Neuron (in vitro differentiated cells): ENCODE data around the gene ARMC6.

Source experiments
- H2AFZ ChIP-seq: one replicate; pipeline ENCODE4 v1.6.1; 2013; ENCODE audit warnings: low read depth, mild to moderate bottlenecking, inconsistent platforms, low read length, moderate library complexity
- H3K27me3 ChIP-seq: one replicate; pipeline ENCODE4 v1.6.1; 2013; ENCODE audit warnings: low read length; ENCODE audit not compliant: insufficient read depth
- H3K36me3 ChIP-seq: one replicate; pipeline ENCODE4 v1.6.1; 2013; ENCODE audit warnings: low read length; ENCODE audit not compliant: insufficient read depth
- H3K4me1 ChIP-seq: one replicate; pipeline ENCODE4 v1.6.1; 2013; ENCODE audit warnings: low read length; ENCODE audit not compliant: insufficient read depth
- H3K4me3 ChIP-seq: 2 replicates; pipeline ENCODE4 v1.5.1; 2013; ENCODE audit warnings: mild to moderate bottlenecking, low read length, moderate library complexity
- H3K9me3 ChIP-seq: one replicate; pipeline ENCODE4 v1.6.1; 2013; ENCODE audit warnings: low read length

Gene ARMC6

GRCh38 chr19:19076476-19076875 lies 43.1 kb downstream of the ARMC6 start:
- Histone ChIP-seq H2AFZ (no peak overlapping the region), H3K4me3 (no peak overlapping the region), H3K9me3 (no peaks in the 10 kb centered on the region), H3K27me3 (no peaks in the 10 kb centered on the region), H3K4me1 (no peaks in the 10 kb centered on the region), H3K36me3 (no peaks in the 10 kb centered on the region)

DNA sequence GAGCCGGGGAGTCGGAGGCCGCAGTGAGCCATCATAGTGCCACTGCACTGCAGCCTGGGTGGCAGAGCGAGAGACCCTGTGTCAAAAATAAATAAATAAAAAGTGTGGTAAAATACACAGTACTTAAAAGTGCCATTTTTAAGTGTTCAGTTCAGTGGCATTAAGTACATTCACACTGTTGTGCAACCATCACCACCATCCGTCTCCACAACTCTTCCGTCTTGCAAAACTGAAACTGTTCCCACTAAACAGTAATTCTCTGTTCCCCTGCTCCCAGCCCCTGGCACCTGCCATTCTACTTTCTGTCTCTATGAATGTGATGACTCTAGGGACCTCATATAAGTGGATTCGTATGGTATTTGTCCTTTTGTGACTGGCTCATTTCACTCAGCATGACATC lies 43.7 kb downstream of the ARMC6 start:
- Histone ChIP-seq H2AFZ (no peak overlapping the region), H3K36me3 (no peaks in the 10 kb centered on the region), H3K4me3 (no peak overlapping the region), H3K4me1 (no peaks in the 10 kb centered on the region), H3K27me3 (no peaks in the 10 kb centered on the region), H3K9me3 (no peaks in the 10 kb centered on the region)

DNA sequence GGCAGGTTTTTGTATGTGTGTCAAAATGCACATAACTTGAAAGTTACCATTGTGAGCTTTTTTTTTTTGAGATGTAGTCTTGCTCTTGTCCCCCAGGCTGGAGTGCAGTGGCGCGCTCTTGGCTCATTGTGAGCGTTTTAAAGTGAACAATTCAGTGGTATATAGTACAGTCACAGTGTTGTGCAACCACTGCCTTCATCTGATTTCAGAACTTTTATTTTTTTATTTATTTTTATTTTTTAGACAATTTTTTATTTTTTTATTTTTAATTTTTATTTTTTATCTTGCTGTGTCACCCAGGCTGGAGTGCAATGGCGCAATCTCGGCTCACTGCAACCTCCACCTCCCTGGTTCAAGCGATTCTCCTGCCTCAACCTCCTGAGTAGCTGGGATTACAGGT lies 45.4 kb downstream of the ARMC6 start:
- H3K36me3 ChIP-seq, result no peaks in the 10 kb centered on the region
- H2AFZ ChIP-seq, result no peak overlapping the region
- no peaks in the 10 kb centered on the region for H3K4me1 ChIP-seq
- H3K9me3 ChIP-seq, result no peaks in the 10 kb centered on the region
- H3K4me3 ChIP-seq, result no peak overlapping the region
- no peaks in the 10 kb centered on the region for H3K27me3 ChIP-seq

- H3K4me1 ChIP-seq, result no peaks in the 10 kb centered on the region
- H3K9me3 ChIP-seq, result no peaks in the 10 kb centered on the region
- H3K36me3 ChIP-seq, result no peaks in the 10 kb centered on the region
- no peak overlapping the region for H2AFZ ChIP-seq
- H3K27me3 ChIP-seq, result no peaks in the 10 kb centered on the region
- H3K4me3 ChIP-seq, result no peak overlapping the region
These were observed 46.2 kb downstream of the ARMC6 start for GRCh38 chr19:19079571-19079970.

DNA sequence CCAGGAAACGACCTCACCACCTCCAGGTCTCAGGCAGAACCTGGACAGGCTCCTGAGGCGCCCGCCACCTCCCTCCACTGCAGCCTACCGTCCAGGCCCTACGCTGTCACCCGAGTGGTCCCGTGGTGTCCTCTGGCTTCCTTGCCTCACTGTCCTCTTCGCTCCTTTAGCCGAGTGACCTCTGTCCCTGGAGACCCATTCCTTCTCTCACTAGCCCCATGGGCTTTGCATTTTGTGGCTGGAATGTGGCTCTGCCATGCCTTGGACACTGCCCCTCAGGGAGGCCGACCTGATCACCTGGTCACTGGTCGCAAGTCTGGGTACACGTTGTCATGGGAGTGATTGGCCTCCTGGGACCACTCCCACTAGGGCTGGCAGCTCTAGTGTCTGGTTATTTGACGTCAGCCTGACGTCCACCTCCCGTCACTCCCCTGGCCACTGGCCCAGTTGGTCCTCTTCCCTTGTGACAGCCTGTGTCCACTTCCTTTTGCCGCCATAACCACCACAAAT lies 48.3 kb downstream of the ARMC6 start:
- H3K9me3 ChIP-seq, result no peaks in the 10 kb centered on the region
- H3K36me3 ChIP-seq, result no peaks in the 10 kb centered on the region
- no peak overlapping the region for H3K4me3 ChIP-seq
- no peaks in the 10 kb centered on the region for H3K27me3 ChIP-seq
- no peaks in the 10 kb centered on the region for H3K4me1 ChIP-seq
- no peak overlapping the region for H2AFZ ChIP-seq

DNA sequence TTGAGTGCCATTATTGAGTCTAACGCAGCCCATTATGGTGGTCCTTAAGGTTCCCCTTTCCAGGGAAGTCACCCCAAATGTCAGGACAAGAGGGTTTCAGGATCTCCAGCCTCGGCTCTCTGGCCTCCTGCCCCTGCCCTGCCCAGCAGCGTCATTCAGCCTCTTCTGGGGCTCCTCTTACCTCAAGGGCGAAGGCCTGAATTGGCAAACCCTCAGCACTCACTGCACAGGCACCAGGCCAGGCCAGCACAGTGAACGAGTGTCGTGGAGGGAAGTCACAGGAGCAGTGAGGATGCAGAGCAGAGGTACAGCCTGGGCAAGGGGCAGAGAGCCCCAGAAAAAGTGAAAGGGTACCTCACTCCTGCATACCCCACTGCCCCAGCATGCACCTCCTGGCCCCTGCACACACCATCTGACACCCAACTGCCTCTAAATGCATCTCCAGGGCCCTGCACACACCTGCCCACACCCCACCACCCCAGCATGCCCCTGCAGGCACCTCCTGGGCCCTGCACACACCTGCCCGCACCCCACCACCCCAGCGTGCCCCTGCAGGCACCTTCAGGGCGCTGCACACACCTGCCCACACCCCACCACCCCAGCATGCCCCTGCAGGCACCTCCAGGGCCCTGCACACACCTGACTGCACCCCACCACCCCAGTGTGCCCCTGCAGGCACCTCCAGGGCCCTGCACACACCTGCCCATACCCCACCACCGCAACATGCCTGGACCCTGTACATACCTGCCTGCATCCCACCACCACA lies 50.2 kb downstream of the ARMC6 start:
- no peak overlapping the region for H3K4me3 ChIP-seq
- no peaks in the 10 kb centered on the region for H3K9me3 ChIP-seq
- H3K36me3 ChIP-seq, result no peaks in the 10 kb centered on the region
- no peaks in the 10 kb centered on the region for H3K27me3 ChIP-seq
- H3K4me1 ChIP-seq, result no peaks in the 10 kb centered on the region
- no peak overlapping the region for H2AFZ ChIP-seq

GRCh38 chr19:19087676-19088075 lies 54.3 kb downstream of the ARMC6 start:
- no peak overlapping the region for H2AFZ ChIP-seq
- H3K27me3 ChIP-seq, result no peaks in the 10 kb centered on the region
- H3K9me3 ChIP-seq, result no peaks in the 10 kb centered on the region
- no peaks in the 10 kb centered on the region for H3K36me3 ChIP-seq
- no peaks in the 10 kb centered on the region for H3K4me1 ChIP-seq
- H3K4me3 ChIP-seq, result no peak overlapping the region

DNA sequence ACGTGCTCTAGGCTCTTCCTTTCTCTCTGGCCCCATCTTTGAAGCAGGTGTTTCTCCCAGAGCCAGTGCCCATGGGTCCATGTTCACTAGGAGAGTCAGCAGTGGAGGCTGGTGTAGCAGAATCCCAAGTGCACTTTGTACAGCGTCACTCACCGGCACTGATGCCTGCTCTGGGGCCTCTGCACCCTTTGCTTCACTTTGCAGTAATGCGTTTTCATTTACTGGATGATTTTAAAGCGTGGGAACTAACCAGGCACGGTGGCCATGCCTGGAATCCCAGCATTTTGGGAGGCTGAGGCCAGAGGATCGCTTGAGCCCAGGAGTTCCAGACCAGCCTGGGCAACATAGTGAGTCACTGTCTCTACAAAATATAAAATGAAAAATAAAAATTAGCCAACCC lies 61.1 kb downstream of the ARMC6 start:
- no peak overlapping the region for H2AFZ ChIP-seq
- H3K9me3 ChIP-seq, result no peaks in the 10 kb centered on the region
- H3K4me3 ChIP-seq, result no peak overlapping the region
- peaks cover 4% of the 10 kb centered on the region for H3K36me3 ChIP-seq
- no peaks in the 10 kb centered on the region for H3K4me1 ChIP-seq
- no peaks in the 10 kb centered on the region for H3K27me3 ChIP-seq

DNA sequence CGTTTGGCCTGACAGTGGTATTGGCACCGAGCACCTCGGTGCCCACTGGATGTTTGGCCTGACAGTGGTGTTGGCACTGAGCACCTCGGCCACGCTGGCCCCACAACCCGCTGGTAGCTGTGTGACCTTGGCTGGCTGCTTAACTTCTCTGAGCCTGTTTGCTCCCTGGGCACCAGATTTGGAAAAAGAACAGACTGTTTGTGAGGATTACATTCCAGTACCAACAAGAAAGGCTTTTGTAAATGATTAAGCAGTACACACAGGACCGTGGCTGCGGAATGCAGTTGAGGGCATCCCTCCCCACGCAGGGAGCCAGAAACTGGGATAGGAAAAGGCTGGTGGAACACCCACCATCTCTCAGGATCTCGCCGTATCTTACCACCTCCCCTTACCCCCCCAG lies 62.3 kb downstream of the ARMC6 start:
- H3K36me3 ChIP-seq, result peaks cover 4% of the 10 kb centered on the region
- no peaks in the 10 kb centered on the region for H3K27me3 ChIP-seq
- H3K4me3 ChIP-seq, result no peak overlapping the region
- no peak overlapping the region for H2AFZ ChIP-seq
- no peaks in the 10 kb centered on the region for H3K9me3 ChIP-seq
- no peaks in the 10 kb centered on the region for H3K4me1 ChIP-seq

- no peaks in the 10 kb centered on the region for H3K9me3 ChIP-seq
- peaks cover 4% of the 10 kb centered on the region for H3K36me3 ChIP-seq
- no peaks in the 10 kb centered on the region for H3K4me1 ChIP-seq
- no peak overlapping the region for H2AFZ ChIP-seq
- H3K27me3 ChIP-seq, result no peaks in the 10 kb centered on the region
- no peak overlapping the region for H3K4me3 ChIP-seq
These were observed 63.5 kb downstream of the ARMC6 start for GRCh38 chr19:19096641-19097627.

GRCh38 chr19:19098084-19098702 lies 64.8 kb downstream of the ARMC6 start:
- no peaks in the 10 kb centered on the region for H3K27me3 ChIP-seq
- H3K4me1 ChIP-seq, result no peaks in the 10 kb centered on the region
- H2AFZ ChIP-seq, result no peak overlapping the region
- peaks cover 4% of the 10 kb centered on the region for H3K36me3 ChIP-seq
- no peak overlapping the region for H3K4me3 ChIP-seq
- H3K9me3 ChIP-seq, result no peaks in the 10 kb centered on the region

DNA sequence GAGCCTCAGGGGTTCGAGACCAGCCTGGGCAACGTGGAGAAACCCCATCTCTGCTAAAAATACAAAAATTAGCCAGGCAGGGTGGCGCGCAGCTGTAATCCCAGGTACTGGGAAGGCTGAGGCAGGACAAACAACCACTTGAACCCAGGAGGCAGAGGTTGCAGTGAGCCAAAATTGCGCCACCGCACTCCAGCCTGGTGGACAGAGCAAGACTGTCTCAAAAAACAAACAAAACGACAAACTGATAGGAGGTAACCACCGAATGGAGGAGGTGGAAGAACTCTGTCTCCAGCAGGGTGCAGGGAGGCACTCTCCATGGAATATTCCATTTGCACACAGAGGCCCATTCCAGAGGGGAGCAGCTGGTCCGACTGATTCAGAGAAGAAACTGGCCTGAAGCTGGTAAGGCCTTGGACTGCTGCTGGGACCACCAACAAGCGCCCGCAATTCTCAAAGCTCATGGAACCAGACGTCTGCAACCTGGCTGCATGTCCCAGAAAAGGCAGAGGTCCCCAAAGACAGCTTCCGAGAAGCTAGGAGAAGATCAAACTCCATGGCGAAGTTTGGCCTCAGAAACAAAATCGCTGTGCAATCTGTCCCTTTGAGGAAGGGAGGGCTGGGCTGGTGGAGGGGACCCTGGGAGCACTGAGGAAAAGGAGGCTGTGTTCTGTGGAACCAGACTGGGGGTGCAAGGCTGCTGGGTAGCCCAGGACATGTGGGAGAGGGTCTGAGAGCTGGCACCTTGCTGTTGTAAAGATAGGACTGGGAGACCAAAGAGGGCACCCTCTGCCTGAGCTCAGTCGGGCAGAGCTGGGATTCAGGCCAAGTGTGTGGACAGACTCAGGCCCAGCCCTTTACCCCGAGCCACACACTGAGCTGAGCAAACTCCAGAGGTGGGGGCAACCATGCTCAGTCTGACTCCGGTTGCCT lies 65.6 kb downstream of the ARMC6 start:
- Histone ChIP-seq H3K27me3 (no peaks in the 10 kb centered on the region), H2AFZ (no peak overlapping the region), H3K36me3 (peaks cover 4% of the 10 kb centered on the region), H3K4me3 (no peak overlapping the region), H3K4me1 (no peaks in the 10 kb centered on the region), H3K9me3 (no peaks in the 10 kb centered on the region)
